Measurements from ENCODE around the gene KMT2E. TPM values are rescaled to one million over a fixed set of nuclear protein-coding genes. Genes with fewer than 3 reads are reported as not detected.

KMT2E gene
- total RNA-seq, 1 donor from 2014 or later, result 62.5 TPM

GRCh38 chr7:104983578-104984539 is 30.1 kb upstream of the KMT2E start:
- H3K27ac Mint-ChIP-seq (ENCODE audit: unreplicated experiment), result peak overlapping the region; percentile 100
- DNase-seq (ENCODE audit: low read depth) (peak; percentile 77), FAIRE-seq (no peak)
- no peaks in the 10 kb centered on the region for H3K9me3 Mint-ChIP-seq (ENCODE audit: unreplicated experiment)
- H3K4me1 Mint-ChIP-seq (ENCODE audit: low read depth, unreplicated experiment), result peaks cover 76% of the 10 kb centered on the region
- Histone ChIP-seq H3K79me2 (ENCODE audit: insufficient read depth, low read length) (peaks cover 36% of the 10 kb centered on the region), H2AFZ (ENCODE audit: low read depth, low read length) (peak overlapping the region; percentile 84), H3K36me3 (ENCODE audit: insufficient read depth, low read length) (peaks cover under 1% of the 10 kb centered on the region), H3K9me3 (ENCODE audit: insufficient read depth, low read depth, low read length) (no peaks in the 10 kb centered on the region), H3K4me2 (ENCODE audit: low read length) (peak overlapping the region; percentile 86), H3K9ac (ENCODE audit: low read length) (peak overlapping the region; percentile 95), H3K4me3 (ENCODE audit: insufficient read depth, low read depth, low read length) (peak overlapping the region; percentile 69), H4K20me1 (ENCODE audit: insufficient read depth, low read length) (peaks cover 37% of the 10 kb centered on the region), H3K27ac (ENCODE audit: low read depth, low read length) (peak overlapping the region; percentile 98), H3K27me3 (ENCODE audit: insufficient read depth, low read length) (no peaks in the 10 kb centered on the region), H3K4me1 (ENCODE audit: insufficient read depth, low read length) (peaks cover 56% of the 10 kb centered on the region)
- H3K36me3 Mint-ChIP-seq (ENCODE audit: low read depth, unreplicated experiment), result peaks cover 2% of the 10 kb centered on the region
- TF ChIP-seq, protein P1, sequence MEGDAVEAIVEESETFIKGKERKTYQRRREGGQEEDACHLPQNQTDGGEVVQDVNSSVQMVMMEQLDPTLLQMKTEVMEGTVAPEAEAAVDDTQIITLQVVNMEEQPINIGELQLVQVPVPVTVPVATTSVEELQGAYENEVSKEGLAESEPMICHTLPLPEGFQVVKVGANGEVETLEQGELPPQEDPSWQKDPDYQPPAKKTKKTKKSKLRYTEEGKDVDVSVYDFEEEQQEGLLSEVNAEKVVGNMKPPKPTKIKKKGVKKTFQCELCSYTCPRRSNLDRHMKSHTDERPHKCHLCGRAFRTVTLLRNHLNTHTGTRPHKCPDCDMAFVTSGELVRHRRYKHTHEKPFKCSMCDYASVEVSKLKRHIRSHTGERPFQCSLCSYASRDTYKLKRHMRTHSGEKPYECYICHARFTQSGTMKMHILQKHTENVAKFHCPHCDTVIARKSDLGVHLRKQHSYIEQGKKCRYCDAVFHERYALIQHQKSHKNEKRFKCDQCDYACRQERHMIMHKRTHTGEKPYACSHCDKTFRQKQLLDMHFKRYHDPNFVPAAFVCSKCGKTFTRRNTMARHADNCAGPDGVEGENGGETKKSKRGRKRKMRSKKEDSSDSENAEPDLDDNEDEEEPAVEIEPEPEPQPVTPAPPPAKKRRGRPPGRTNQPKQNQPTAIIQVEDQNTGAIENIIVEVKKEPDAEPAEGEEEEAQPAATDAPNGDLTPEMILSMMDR (IDR thresholded peaks at IDR 0.05; ENCODE audit: insufficient read depth, low read depth, low read length), result no peak
- TF ChIP-seq EZH2 (IDR thresholded peaks at IDR 0.05; ENCODE audit: insufficient read depth, low read length), result no peak
- H3K4me3 Mint-ChIP-seq (ENCODE audit: unreplicated experiment), result peak overlapping the region; percentile 88
- H3K27me3 Mint-ChIP-seq (ENCODE audit: low read depth, unreplicated experiment), result no peaks in the 10 kb centered on the region

- FAIRE-seq (no peak), DNase-seq (ENCODE audit: low read depth) (no peak)
- Histone ChIP-seq H3K4me2 (ENCODE audit: low read length) (peak overlapping the region; percentile 86), H3K27ac (ENCODE audit: low read depth, low read length) (peak overlapping the region; percentile 98), H3K27me3 (ENCODE audit: insufficient read depth, low read length) (no peaks in the 10 kb centered on the region), H3K9ac (ENCODE audit: low read length) (peak overlapping the region; percentile 95), H3K79me2 (ENCODE audit: insufficient read depth, low read length) (peaks cover 36% of the 10 kb centered on the region), H2AFZ (ENCODE audit: low read depth, low read length) (peak overlapping the region; percentile 84), H3K4me3 (ENCODE audit: insufficient read depth, low read depth, low read length) (peak overlapping the region; percentile 69), H3K9me3 (ENCODE audit: insufficient read depth, low read depth, low read length) (no peaks in the 10 kb centered on the region), H3K36me3 (ENCODE audit: insufficient read depth, low read length) (peaks cover 2% of the 10 kb centered on the region), H4K20me1 (ENCODE audit: insufficient read depth, low read length) (peaks cover 28% of the 10 kb centered on the region), H3K4me1 (ENCODE audit: insufficient read depth, low read length) (peaks cover 48% of the 10 kb centered on the region)
- Mint-ChIP-seq H3K36me3 (ENCODE audit: low read depth, unreplicated experiment) (peaks cover 2% of the 10 kb centered on the region), H3K4me1 (ENCODE audit: low read depth, unreplicated experiment) (peaks cover 68% of the 10 kb centered on the region), H3K27ac (ENCODE audit: unreplicated experiment) (peak overlapping the region; percentile 100), H3K4me3 (ENCODE audit: unreplicated experiment) (peak overlapping the region; percentile 88), H3K27me3 (ENCODE audit: low read depth, unreplicated experiment) (no peaks in the 10 kb centered on the region), H3K9me3 (ENCODE audit: unreplicated experiment) (no peaks in the 10 kb centered on the region)
- no peak for TF ChIP-seq EZH2 (IDR thresholded peaks at IDR 0.05; ENCODE audit: insufficient read depth, low read length)
- TF ChIP-seq, protein P1 (IDR thresholded peaks at IDR 0.05; ENCODE audit: insufficient read depth, low read depth, low read length), result no peak
Observed at GRCh38 chr7:104984585-104985258, 29.3 kb upstream of the KMT2E start.
